ENCODE data around the gene STN1. TPM values are rescaled to one million over a fixed set of nuclear protein-coding genes. Genes with fewer than 3 reads are reported as not detected.

Gene STN1
- total and polyA plus RNA-seq, 2 of the 8 experiments (the other 6 are each of a cell fraction or from before 2014, with no cell fraction given) = 10.1 to 12.4 TPM

GRCh38 chr10:103876155-103876554 is 41.8 kb downstream of the STN1 start:
- Histone ChIP-seq H3K9ac (replicated peaks in 1 of 4; ENCODE audit: extremely low read depth in 1 of 4, low read depth in 3 of 4, low read length in 3 of 4) (no peak overlapping the region), H3K27me3 (replicated peaks in 1 of 4; ENCODE audit: control insufficient read depth in 3 of 4, extremely low read depth in 1 of 4, insufficient read depth in 3 of 4, low read length in 3 of 4) (no peaks in the 10 kb centered on the region), H2BK15ac (ENCODE audit: low read length) (no peak overlapping the region), H3K9me3 (ENCODE audit: insufficient read depth in 2 of 2, low read depth in 1 of 2, low read length in 1 of 2) (no peaks in the 10 kb centered on the region), H2BK120ac (replicated peaks; ENCODE audit: low read depth, low read length) (no peak overlapping the region), H3K36me3 (ENCODE audit: control insufficient read depth in 2 of 4, insufficient read depth in 4 of 4, low read length in 3 of 4) (no peaks in the 10 kb centered on the region), H3K79me2 (ENCODE audit: control insufficient read depth in 1 of 2, insufficient read depth in 2 of 2, low read length in 2 of 2) (no peaks in the 10 kb centered on the region), H3K18ac (ENCODE audit: extremely low read depth, low read length) (no peak overlapping the region), H4K8ac (ENCODE audit: extremely low read depth, insufficient read depth, low read length) (no peak overlapping the region), H3K23me2 (ENCODE audit: low read depth, low read length) (no peaks in the 10 kb centered on the region), H2AFZ (ENCODE audit: low read length) (no peak overlapping the region), H3K4me3 (ENCODE audit: extremely low read depth in 1 of 4, insufficient read depth in 2 of 4, low read depth in 3 of 4, low read length in 4 of 4) (no peak overlapping the region), H3K23ac (ENCODE audit: insufficient read length) (no peak overlapping the region), H3K14ac (ENCODE audit: insufficient read length) (no peak overlapping the region), H4K20me1 (replicated peaks in 1 of 2; ENCODE audit: control insufficient read depth in 1 of 2, insufficient read depth in 2 of 2, low read length in 2 of 2) (no peaks in the 10 kb centered on the region), H2BK12ac (ENCODE audit: low read depth, low read length) (no peak overlapping the region), H2BK20ac (ENCODE audit: low read length) (no peak overlapping the region), H3K4me2 (ENCODE audit: insufficient read depth in 1 of 2, low read depth in 2 of 2, low read length in 2 of 2) (no peak overlapping the region), H3K27ac (ENCODE audit: low read depth, low read length) (no peak overlapping the region), H2AK5ac (ENCODE audit: low read depth, low read length) (no peak overlapping the region), H3K56ac (replicated peaks; ENCODE audit: insufficient read length, low read depth, low read length) (no peak overlapping the region), H4K91ac (replicated peaks; ENCODE audit: insufficient read length, low read length) (no peak overlapping the region), H3K79me1 (ENCODE audit: low read depth, low read length) (no peaks in the 10 kb centered on the region), H3K4ac (replicated peaks; ENCODE audit: insufficient read length, low read depth, low read length) (no peak overlapping the region), H2BK5ac (ENCODE audit: low read depth, low read length) (no peak overlapping the region), H4K5ac (ENCODE audit: insufficient read length, low read depth, low read length) (no peak overlapping the region), H3K4me1 (replicated peaks in 1 of 4; ENCODE audit: control insufficient read depth in 3 of 4, insufficient read depth in 4 of 4, low read length in 3 of 4) (no peaks in the 10 kb centered on the region)
- ChIA-PET CTCF (ENCODE audit: partially characterized antibody) (interaction anchor here (1.1 to 10.0 kb wide), 5 partner anchors 10 to 176 kb away, joined by 4 to 75 read pairs (median 11); no protein-coding TSS in a partner anchor), POLR2A (ENCODE audit: partially characterized antibody) (no interaction called here)
- WGBS, 2 experiments (ENCODE audit: extremely low coverage in 1 of 2, insufficient coverage in 1 of 2, insufficient read length in 1 of 2, insufficient replicate concordance in 2 of 2, low coverage in 1 of 2, low lambda C conversion rate in 2 of 2, missing lambda C conversion rate in 1 of 2) = 84% methylated on average over 5 of the region's 5 CpGs; no CpG with 5 or more reads in 1 of the 2 experiments
- no peak for FAIRE-seq
- DNase-seq (ENCODE audit: low read depth in 1 of 2, low spot score in 2 of 2) = no peak
- no peak for TF ChIP-seq JUN (IDR thresholded peaks at IDR 0.05; ENCODE audit: low read depth, low read length)
- no peak for TF ChIP-seq POLR2AphosphoS5 (IDR thresholded peaks at IDR 0.05; ENCODE audit: low read depth, low read length)
- TF ChIP-seq SIRT6 (IDR thresholded peaks at IDR 0.05; ENCODE audit: low read length) = no peak
- TF ChIP-seq CHD2 (IDR thresholded peaks at IDR 0.05; ENCODE audit: low read length) = no peak
- no peak for TF ChIP-seq SRF (IDR thresholded peaks at IDR 0.05; ENCODE audit: low read depth, low read length)
- no peak for TF ChIP-seq ZNF274 (IDR thresholded peaks at IDR 0.05; ENCODE audit: borderline replicate concordance, extremely low read depth, low read length)
- no peak for TF ChIP-seq RFX5 (IDR thresholded peaks at IDR 0.05; ENCODE audit: borderline replicate concordance, low read depth, low read length)
- no peak for TF ChIP-seq SAP30 (IDR thresholded peaks at IDR 0.05; ENCODE audit: insufficient read depth, insufficient replicate concordance, low read length)
- no peak for TF ChIP-seq ATF3 (IDR thresholded peaks at IDR 0.05; ENCODE audit: insufficient read depth, low read depth, low read length)
- no peak for TF ChIP-seq CHD1 (IDR thresholded peaks at IDR 0.05; ENCODE audit: low read depth, low read length)
- TF ChIP-seq CTCF (IDR thresholded peaks at IDR 0.05; ENCODE audit: control extremely low read depth in 1 of 3, insufficient read depth in 1 of 3, low read depth in 1 of 3, low read length in 3 of 3) = no peak
- no peak for TF ChIP-seq TAF1 (IDR thresholded peaks at IDR 0.05; ENCODE audit: low read depth, low read length)
- no peak for TF ChIP-seq CREB1 (IDR thresholded peaks at IDR 0.05)

Data from H1 (cell line).